HepG2 (cell line): ENCODE data around the gene ENTPD7. TPM values are rescaled to one million over a fixed set of nuclear protein-coding genes. Genes with fewer than 3 reads are reported as not detected.

ENCODE experiments used
- ARID4A ChIP-seq: sonication (generic); formaldehyde crosslinking; IDR thresholded peaks from 2 replicates; pipeline ENCODE4 v1.5.0; 2020; ENCODE audit warnings: mild to moderate bottlenecking, missing genetic modification reagents, borderline replicate concordance
- KLF13 ChIP-seq: sonication (generic); formaldehyde crosslinking; IDR thresholded peaks from 2 replicates; pipeline ENCODE4 v1.4.0; 2020; ENCODE audit warnings: mild to moderate bottlenecking, missing genetic modification reagents
- ZFX ChIP-seq: sonication (generic); formaldehyde crosslinking; IDR thresholded peaks from 2 replicates; pipeline ENCODE4 v1.4.0; 2020; ENCODE audit warnings: mild to moderate bottlenecking, low read depth, missing genetic modification reagents, moderate library complexity
- ZNF337 ChIP-seq: sonication (generic); formaldehyde crosslinking; IDR thresholded peaks from 2 replicates; pipeline ENCODE4 v1.5.1; 2020; ENCODE audit warnings: missing genetic modification reagents, low read depth, mild to moderate bottlenecking, borderline replicate concordance
- ZNF407 ChIP-seq: sonication (generic); formaldehyde crosslinking; IDR thresholded peaks from one replicate; pipeline ENCODE4 v1.5.1; 2020; ENCODE audit warnings: mild to moderate bottlenecking, missing genetic modification reagents; ENCODE audit errors: not compliant biosample characterization
- ZNF644 ChIP-seq: IDR thresholded peaks from 2 replicates; pipeline ENCODE4 v1.6.1; 2016; ENCODE audit warnings: low read depth
- ZNF687 ChIP-seq: sonication (generic); formaldehyde crosslinking; IDR thresholded peaks from 2 replicates; pipeline ENCODE4 v1.5.1; 2020; ENCODE audit warnings: mild to moderate bottlenecking, missing genetic modification reagents, moderate library complexity
- ZNF7 ChIP-seq: IDR thresholded peaks from 2 replicates; pipeline ENCODE4 v1.6.1; 2016; ENCODE audit warnings: missing biosample characterization, missing genetic modification reagents
- ZNF792 ChIP-seq: IDR thresholded peaks from 2 replicates; pipeline ENCODE4 v1.6.1; 2016
- ZZZ3 ChIP-seq: sonication (generic); formaldehyde crosslinking; IDR thresholded peaks from 2 replicates; pipeline ENCODE4 v1.4.0; 2020; ENCODE audit warnings: missing genetic modification reagents, mild to moderate bottlenecking, borderline replicate concordance
- polyA plus RNA-seq, 8 experiments: library from polyadenylated mRNA; depleted of rRNA in 3 of 8; stranded (reverse) in 7 of 8; unstranded in 1 of 8; fragments of >200 nt; fragmentation: Illumina TruSeq in 4 of 8; extraction: Trizol in 4 of 8; gene quantifications; 2 replicates each; pipeline versions ENCODE4 v1.2.1 to v1.2.3, GENCODE V29; 2011 to 2016; ENCODE audit warnings: low read depth in 4 of 8, missing spikeins in 1 of 8, mixed read lengths in 1 of 8; ENCODE audit not compliant: insufficient read depth in 1 of 8
- total RNA-seq, 5 experiments: library from RNA; depleted of rRNA; stranded (reverse); fragments of >200 nt; fragmentation: Illumina TruSeq; extraction: Trizol; gene quantifications; 2 replicates each; pipeline ENCODE4 v1.2.3, GENCODE V29; 2016; ENCODE audit warnings: low read depth in 1 of 5

Gene ENTPD7
- total and polyA plus RNA-seq, 2 of the 13 experiments (the other 11 are each of a cell fraction or from before 2014, with no cell fraction given) = 7.6 to 36.5 TPM

GRCh38 chr10:99620711-99621453 is 38.4 kb upstream of the ENTPD7 start (continued):
- TF ChIP-seq ZNF407 (CRISPR knock-in tag) = peak; percentile 66
- peak; percentile 97 for TF ChIP-seq ZFX (CRISPR knock-in tag)
- peak; percentile 98 for TF ChIP-seq ZNF687
- TF ChIP-seq ZZZ3 = peak; percentile 20; the same call in 1 of the 2 replicates
- TF ChIP-seq ARID4A = peak; percentile 95
- TF ChIP-seq ZNF792 = peak; percentile 83
- no peak for TF ChIP-seq ZNF644 (CRISPR knock-in tag)
- peak; percentile 90 for TF ChIP-seq ZNF337 (CRISPR knock-in tag)
- TF ChIP-seq ZNF7 (CRISPR knock-in tag) = no peak
- no peak for TF ChIP-seq KLF13 (CRISPR knock-in tag)
